Stomach (tissue), 9 donors: ENCODE results near the gene OR52K1. TPM values are rescaled to one million over a fixed set of nuclear protein-coding genes. Genes with fewer than 3 reads are reported as not detected.
"Not testable (repeated sequence)": the region's sequence is repeated elsewhere in the genome, so short reads cannot be mapped to it uniquely, and the experiment has no call there.

Experiments
- DNase-seq, 2 donors: peaks; one replicate each; pipeline versions ENCODE4 v3.0.0 to v3.0.0-alpha.2; 2013 to 2019
- H3K27ac ChIP-seq, 5 donors: fragments of 200-600 bp in 4 of 5; sonication (generic) in 4 of 5; one replicate each; pipeline ENCODE4 v1.5.1; 2013 to 2019; ENCODE audit warnings: mild to moderate bottlenecking in 1 of 5, moderate library complexity in 1 of 5
- H3K27me3 ChIP-seq, 3 donors: fragments of 200-600 bp; sonication (generic); one replicate each; pipeline ENCODE4 v1.5.1; 2017 to 2019; ENCODE audit warnings: mixed run types in 1 of 3
- H3K36me3 ChIP-seq, 4 donors: fragments of 200-600 bp; sonication (generic); 1 replicate in 3 of 4; 2 replicates in 1 of 4; pipeline ENCODE4 v1.5.1; 2016 to 2019
- H3K4me1 ChIP-seq, 4 donors: fragments of 200-600 bp; sonication (generic); one replicate each; pipeline ENCODE4 v1.5.1; 2016 to 2019
- H3K4me3 ChIP-seq, 4 donors: fragments of 200-600 bp; sonication (generic) in 3 of 4; one replicate each; pipeline ENCODE4 v1.5.1; 2016 to 2019; ENCODE audit warnings: mild to moderate bottlenecking in 1 of 4
- H3K9me3 ChIP-seq, 4 donors: fragments of 200-600 bp; sonication (generic); one replicate each; pipeline ENCODE4 v1.5.1; 2016 to 2019
- EP300 ChIP-seq: sonication (generic); formaldehyde crosslinking; IDR thresholded peaks from one replicate; pipeline ENCODE4 v1.6.1; 2017; ENCODE audit warnings: antibody characterized with exemption
- POLR2A ChIP-seq, 4 donors: fragments of 450-650 bp; IDR thresholded peaks; one replicate each; pipeline ENCODE4 v1.6.1; 2016; ENCODE audit warnings: antibody characterized with exemption in 4 of 4, control low read depth in 2 of 4, mild to moderate bottlenecking in 1 of 4, moderate library complexity in 1 of 4
- POLR2AphosphoS5 ChIP-seq, 3 donors: sonication (generic); formaldehyde crosslinking; IDR thresholded peaks; one replicate each; pipeline ENCODE4 v1.6.1; 2016; ENCODE audit warnings: antibody characterized with exemption in 3 of 3
- WGBS, 5 donors: extraction: QIAGEN DNeasy Blood & Tissue Kit in 3 of 5; methylation state at CpG; one replicate each; pipeline versions ENCODE4 v1.1.5 to v1.1.7; 2013 to 2018; 5-methylcytosine and 5-hydroxymethylcytosine counted together
- intact Hi-C: fragments of 100-400 bp; cut with DNase I; formaldehyde crosslinking; loops from one replicate; pipeline ENCODE4 v1.15.1; 2023; ENCODE audit warnings: low total_unique reads
- polyA plus RNA-seq, 3 donors: library from polyadenylated mRNA; stranded (reverse); fragments of 200-250 nt; gene quantifications; one replicate each; pipeline ENCODE4 v1.2.3, GENCODE V29; 2013
- total RNA-seq, 5 donors: library from RNA; depleted of rRNA; stranded (reverse); fragments of >200 nt; gene quantifications; one replicate each; pipeline versions ENCODE4 v1.1.0 to v1.2.3, GENCODE V29; 2014 to 2016
- TF ChIP-seq, protein P1 (sequence below), 7 experiments: fragments of 450-650 bp in 4 of 7; fragments of 200-600 bp in 3 of 7; sonication (generic) in 3 of 7; IDR thresholded peaks; one replicate each; pipeline ENCODE4 v1.5.1; 2016 to 2019; ENCODE audit warnings: antibody characterized with exemption in 7 of 7, control low read depth in 2 of 7, mild to moderate bottlenecking in 1 of 7
- donor health status: healthy with polysubstance abuse.
- donor health status: Bipolar disorder and iron deficiency.
- donor health status: healthy.

Gene OR52K1
- total and polyA plus RNA-seq, 8 donors = not detected

DNA sequence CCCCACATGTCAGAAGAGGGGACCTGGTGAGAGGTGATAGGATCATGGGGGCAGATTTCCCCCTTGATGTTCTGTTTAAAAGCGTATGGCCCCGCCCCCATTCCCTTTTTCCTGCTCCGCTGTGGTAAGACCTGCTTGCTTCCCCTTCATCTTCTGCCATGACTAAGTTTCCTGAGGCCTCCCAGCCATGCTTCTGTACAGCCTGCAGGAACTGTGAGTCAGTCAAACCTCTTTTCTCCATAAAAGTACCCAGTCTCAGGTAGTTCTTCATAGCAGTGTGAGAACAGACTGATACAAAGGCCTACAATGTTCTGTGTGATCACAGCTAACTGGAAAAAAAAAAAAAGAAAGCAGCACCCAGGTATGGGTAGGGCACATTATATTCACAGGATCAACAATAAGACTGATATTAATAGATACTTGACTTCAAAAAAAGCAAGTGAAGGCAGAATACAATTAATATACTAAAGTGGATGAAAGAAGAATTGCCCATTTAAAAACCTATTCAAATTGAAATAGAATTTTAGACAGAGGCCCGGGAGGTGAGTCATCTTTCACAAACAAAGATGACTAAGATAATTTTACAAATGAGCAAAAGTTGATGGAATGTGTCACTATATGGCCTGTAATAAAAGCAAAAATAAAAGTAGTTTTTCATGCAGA lies 1.7 kb upstream of the OR52K1 start:
- Histone ChIP-seq H3K4me1 (no peaks in the 10 kb centered on the region), H3K27me3 (no peaks in the 10 kb centered on the region), H3K9me3 (no peaks in the 10 kb centered on the region), H3K27ac (no peak overlapping the region), H3K4me3 (no peak overlapping the region), H3K36me3 (no peaks in the 10 kb centered on the region)
- 59 to 76% (median 75%) methylated on average over 4 of the region's 4 CpGs for WGBS, 5 donors
- TF ChIP-seq POLR2AphosphoS5 (IDR thresholded peaks at IDR 0.05) (no peak), POLR2A (IDR thresholded peaks at IDR 0.05) (no peak), EP300 (no peak)
- TF ChIP-seq, protein P1, sequence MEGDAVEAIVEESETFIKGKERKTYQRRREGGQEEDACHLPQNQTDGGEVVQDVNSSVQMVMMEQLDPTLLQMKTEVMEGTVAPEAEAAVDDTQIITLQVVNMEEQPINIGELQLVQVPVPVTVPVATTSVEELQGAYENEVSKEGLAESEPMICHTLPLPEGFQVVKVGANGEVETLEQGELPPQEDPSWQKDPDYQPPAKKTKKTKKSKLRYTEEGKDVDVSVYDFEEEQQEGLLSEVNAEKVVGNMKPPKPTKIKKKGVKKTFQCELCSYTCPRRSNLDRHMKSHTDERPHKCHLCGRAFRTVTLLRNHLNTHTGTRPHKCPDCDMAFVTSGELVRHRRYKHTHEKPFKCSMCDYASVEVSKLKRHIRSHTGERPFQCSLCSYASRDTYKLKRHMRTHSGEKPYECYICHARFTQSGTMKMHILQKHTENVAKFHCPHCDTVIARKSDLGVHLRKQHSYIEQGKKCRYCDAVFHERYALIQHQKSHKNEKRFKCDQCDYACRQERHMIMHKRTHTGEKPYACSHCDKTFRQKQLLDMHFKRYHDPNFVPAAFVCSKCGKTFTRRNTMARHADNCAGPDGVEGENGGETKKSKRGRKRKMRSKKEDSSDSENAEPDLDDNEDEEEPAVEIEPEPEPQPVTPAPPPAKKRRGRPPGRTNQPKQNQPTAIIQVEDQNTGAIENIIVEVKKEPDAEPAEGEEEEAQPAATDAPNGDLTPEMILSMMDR (IDR thresholded peaks at IDR 0.05) = no peak
- intact Hi-C loops = no loop called here
- no peak for DNase-seq

DNA sequence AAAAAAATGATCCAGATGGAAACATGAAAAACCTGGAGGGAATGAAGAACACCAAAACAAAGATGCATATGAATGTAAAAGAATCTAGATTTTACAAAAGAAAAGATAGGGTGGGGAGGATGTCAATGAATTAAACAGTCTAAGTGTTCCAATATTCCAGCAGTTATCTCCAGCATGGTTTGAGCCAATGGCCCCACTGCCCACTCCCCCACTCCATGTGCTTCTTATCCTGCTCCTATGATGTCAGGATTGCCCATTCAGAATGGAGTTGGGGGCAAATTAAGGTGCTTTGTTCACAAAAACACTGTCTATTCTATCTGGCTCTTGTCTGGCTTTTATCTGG lies 1.2 kb upstream of the OR52K1 start:
- intact Hi-C loops = no loop called here
- H3K27ac ChIP-seq = no peak overlapping the region
- no peaks in the 10 kb centered on the region for H3K36me3 ChIP-seq
- no peaks in the 10 kb centered on the region for H3K9me3 ChIP-seq
- no peak overlapping the region for H3K4me3 ChIP-seq
- no peaks in the 10 kb centered on the region for H3K27me3 ChIP-seq
- no peak for DNase-seq
- TF ChIP-seq, protein P1 (IDR thresholded peaks at IDR 0.05) = no peak
- TF ChIP-seq POLR2AphosphoS5 (IDR thresholded peaks at IDR 0.05) = no peak
- no peak for TF ChIP-seq EP300
- no peak for TF ChIP-seq POLR2A (IDR thresholded peaks at IDR 0.05)
- no peaks in the 10 kb centered on the region for H3K4me1 ChIP-seq

DNA sequence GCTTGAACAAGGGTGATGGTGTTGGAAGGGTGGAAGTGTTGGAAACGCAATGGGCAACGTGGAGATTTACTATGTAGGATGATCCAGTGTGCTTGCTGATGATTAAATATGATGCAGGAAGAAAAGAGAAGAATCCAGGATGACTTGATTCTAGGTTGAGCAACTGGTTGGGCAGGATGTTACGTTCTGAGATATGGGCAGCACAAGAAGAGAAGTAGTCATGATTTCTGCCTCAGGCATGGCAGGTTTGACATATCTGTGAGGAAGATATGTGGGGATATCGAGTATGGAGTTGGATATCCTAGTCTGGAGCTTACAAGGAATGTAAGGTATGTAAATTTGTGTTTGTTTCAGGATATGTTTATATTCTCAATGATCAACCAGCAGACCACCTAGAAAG lies 1.9 kb downstream of the OR52K1 start:
- no peaks in the 10 kb centered on the region for H3K9me3 ChIP-seq
- H3K4me1 ChIP-seq = no peaks in the 10 kb centered on the region
- no peak overlapping the region for H3K4me3 ChIP-seq
- no peak overlapping the region for H3K27ac ChIP-seq
- intact Hi-C loops = no loop called here
- no peak for TF ChIP-seq EP300
- no peak for TF ChIP-seq POLR2A (IDR thresholded peaks at IDR 0.05)
- no peak for TF ChIP-seq POLR2AphosphoS5 (IDR thresholded peaks at IDR 0.05)
- TF ChIP-seq, protein P1 (IDR thresholded peaks at IDR 0.05) = no peak
- WGBS, 5 donors = 62 to 74% (median 66%) methylated on average over 4 of the region's 4 CpGs
- DNase-seq = no peak
- H3K36me3 ChIP-seq = no peaks in the 10 kb centered on the region
- H3K27me3 ChIP-seq = no peaks in the 10 kb centered on the region

DNA sequence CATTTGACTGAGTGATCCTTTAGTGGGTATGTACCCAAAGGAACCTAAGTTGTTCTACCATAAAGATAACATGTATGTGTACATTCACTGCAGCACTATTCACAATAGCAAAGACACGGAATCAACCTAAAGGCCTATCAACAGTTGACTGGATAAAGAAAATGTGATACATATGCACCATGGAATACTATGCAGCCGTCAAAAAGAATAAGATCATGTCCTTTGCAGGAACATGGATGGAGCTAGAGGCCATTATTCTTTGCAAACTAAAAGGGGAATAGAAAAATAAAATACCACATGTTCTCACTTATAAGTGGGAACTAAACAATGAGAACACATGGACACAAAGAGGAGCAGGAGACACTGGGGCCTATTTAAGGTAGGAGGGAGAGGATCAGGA lies 9.0 kb downstream of the OR52K1 start:
- not testable (repeated sequence) for H3K27me3 ChIP-seq, H3K36me3 ChIP-seq, H3K9me3 ChIP-seq, H3K4me3 ChIP-seq, DNase-seq, H3K27ac ChIP-seq
- peaks cover 0 to 20% (median 9%) of the 10 kb centered on the region in 4 donors for H3K4me1 ChIP-seq
- WGBS, 5 donors = 54 to 83% (median 66%) methylated on average over 2 of the region's 2 CpGs
- intact Hi-C loops = loop anchor here (5.0 kb wide), 1 partner anchor 304 kb away; no protein-coding TSS in a partner anchor

DNA sequence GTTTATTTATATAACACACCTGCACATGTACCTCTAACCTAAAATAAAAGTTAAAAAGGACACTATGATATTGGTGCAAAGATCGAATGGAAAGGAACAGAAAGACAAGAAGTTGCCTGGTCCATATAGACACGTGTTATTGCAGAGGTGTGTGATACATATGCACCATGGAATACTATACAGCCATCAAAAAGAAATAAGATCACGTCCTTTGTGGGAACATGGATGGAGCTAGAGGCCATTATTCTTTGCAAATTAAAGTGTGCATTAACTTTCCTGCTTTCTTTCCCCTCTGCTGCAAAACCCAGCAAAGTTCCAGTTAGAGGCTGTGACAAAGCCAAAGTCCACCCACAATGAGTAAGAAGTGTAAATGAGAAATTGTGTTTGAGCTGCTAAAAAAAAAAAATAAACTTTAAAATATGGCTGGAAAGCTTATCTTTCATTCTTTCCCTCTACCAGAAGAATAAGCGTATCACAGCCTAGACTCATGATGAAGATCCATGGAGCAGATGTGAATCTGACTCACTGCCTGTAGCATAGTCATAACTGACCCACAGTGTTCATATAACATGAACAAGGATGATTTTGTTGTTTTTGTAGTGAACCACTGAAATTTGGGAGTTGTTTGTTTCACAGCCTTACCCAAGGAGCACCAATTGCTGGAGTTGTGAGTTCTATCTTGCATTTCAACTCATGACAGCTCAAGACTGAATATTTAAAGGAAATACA lies 9.6 kb downstream of the OR52K1 start:
- Histone ChIP-seq H3K9me3 (no peaks in the 10 kb centered on the region), H3K36me3 (no peaks in the 10 kb centered on the region), H3K27me3 (no peaks in the 10 kb centered on the region), H3K4me1 (peaks cover 0 to 26% (median 15%) of the 10 kb centered on the region in 4 donors), H3K27ac (no peak overlapping the region), H3K4me3 (no peak overlapping the region)
- DNase-seq = no peak
- no peak for TF ChIP-seq EP300
- TF ChIP-seq, protein P1 (IDR thresholded peaks at IDR 0.05) = no peak
- TF ChIP-seq POLR2A (IDR thresholded peaks at IDR 0.05) = no peak
- TF ChIP-seq POLR2AphosphoS5 (IDR thresholded peaks at IDR 0.05) = no peak
- 79 to 89% (median 86%) methylated on average over 4 of the region's 4 CpGs for whole genome bisulfite sequencing, 5 donors
- intact Hi-C loops = loop anchor here (5.0 kb wide), 1 partner anchor 305 kb away; no protein-coding TSS in a partner anchor
